MM.1S (cell line): ENCODE data around the gene LSM4.

Source experiments
- DNase-seq: peaks from one replicate; pipeline ENCODE4 v3.0.0-alpha.2; 2015
- H2AFZ ChIP-seq: fragments of 300-600 bp; sonication (generic); 2 replicates; pipeline ENCODE4 v1.6.0; 2016; ENCODE audit warnings: antibody characterized with exemption, low read length
- H3F3A ChIP-seq: fragments of 300-600 bp; sonication (generic); 2 replicates; pipeline ENCODE4 v1.6.1; 2016; ENCODE audit warnings: mild to moderate bottlenecking, antibody characterized with exemption, low read length, moderate library complexity, mixed read lengths; ENCODE audit not compliant: insufficient read depth
- H3K27ac ChIP-seq: fragments of 300-600 bp; sonication (generic); 2 replicates; pipeline ENCODE4 v1.5.1; 2016; ENCODE audit warnings: mild to moderate bottlenecking, low read length
- H3K27me3 ChIP-seq: fragments of 300-600 bp; sonication (generic); replicated peaks from 2 replicates; pipeline ENCODE4 v1.6.0; 2016; ENCODE audit warnings: low read length; ENCODE audit not compliant: insufficient read depth
- H3K36me3 ChIP-seq: fragments of 300-600 bp; sonication (generic); replicated peaks from 2 replicates; pipeline ENCODE4 v1.6.1; 2016; ENCODE audit warnings: mild to moderate bottlenecking, low read length, mixed read lengths; ENCODE audit not compliant: insufficient read depth
- H3K4me1 ChIP-seq: fragments of 300-600 bp; sonication (generic); 2 replicates; pipeline ENCODE4 v1.6.1; 2016; ENCODE audit warnings: low read length, mixed read lengths
- H3K4me2 ChIP-seq: fragments of 300-600 bp; sonication (generic); 2 replicates; pipeline ENCODE4 v1.6.0; 2016; ENCODE audit warnings: low read depth, low read length
- H3K4me3 ChIP-seq: fragments of 300-600 bp; sonication (generic); 2 replicates; pipeline ENCODE4 v1.5.1; 2016; ENCODE audit warnings: low read length, mixed read lengths
- H3K79me2 ChIP-seq: fragments of 300-600 bp; sonication (generic); 2 replicates; pipeline ENCODE4 v1.6.1; 2016; ENCODE audit warnings: mixed run types, low read length, mixed read lengths
- H3K9ac ChIP-seq: fragments of 300-600 bp; sonication (generic); 2 replicates; pipeline ENCODE4 v1.6.1; 2016; ENCODE audit warnings: low read length, mixed read lengths
- H3K9me2 ChIP-seq: fragments of 300-600 bp; sonication (generic); replicated peaks from 2 replicates; pipeline ENCODE4 v1.6.1; 2016; ENCODE audit warnings: mild to moderate bottlenecking, low read length, mixed read lengths; ENCODE audit not compliant: insufficient read depth
- H3K9me3 ChIP-seq: fragments of 300-600 bp; sonication (generic); replicated peaks from 2 replicates; pipeline ENCODE4 v1.6.1; 2016; ENCODE audit warnings: mild to moderate bottlenecking, low read length, mixed read lengths; ENCODE audit not compliant: insufficient read depth
- H4K20me1 ChIP-seq: fragments of 300-600 bp; sonication (generic); 2 replicates; pipeline ENCODE4 v1.6.1; 2016; ENCODE audit warnings: mild to moderate bottlenecking, low read length, moderate library complexity, mixed read lengths; ENCODE audit not compliant: insufficient read depth
- EZH2 ChIP-seq: fragments of 300-600 bp; sonication (generic); optimal IDR thresholded peaks from 2 replicates; pipeline ENCODE3; 2017; ENCODE audit warnings: low read depth, mild to moderate bottlenecking, antibody characterized with exemption, low read length, mixed read lengths
- EZH2phosphoT487 ChIP-seq: fragments of 300-600 bp; sonication (generic); IDR thresholded peaks from 2 replicates; pipeline ENCODE4 v1.6.1; 2018; ENCODE audit warnings: antibody characterized with exemption, low read length
- TF ChIP-seq, protein P1 (sequence below): fragments of 300-600 bp; sonication (generic); IDR thresholded peaks from 2 replicates; pipeline ENCODE4 v1.5.1; 2016; ENCODE audit warnings: antibody characterized with exemption, low read length, mixed read lengths

LSM4 gene

DNA sequence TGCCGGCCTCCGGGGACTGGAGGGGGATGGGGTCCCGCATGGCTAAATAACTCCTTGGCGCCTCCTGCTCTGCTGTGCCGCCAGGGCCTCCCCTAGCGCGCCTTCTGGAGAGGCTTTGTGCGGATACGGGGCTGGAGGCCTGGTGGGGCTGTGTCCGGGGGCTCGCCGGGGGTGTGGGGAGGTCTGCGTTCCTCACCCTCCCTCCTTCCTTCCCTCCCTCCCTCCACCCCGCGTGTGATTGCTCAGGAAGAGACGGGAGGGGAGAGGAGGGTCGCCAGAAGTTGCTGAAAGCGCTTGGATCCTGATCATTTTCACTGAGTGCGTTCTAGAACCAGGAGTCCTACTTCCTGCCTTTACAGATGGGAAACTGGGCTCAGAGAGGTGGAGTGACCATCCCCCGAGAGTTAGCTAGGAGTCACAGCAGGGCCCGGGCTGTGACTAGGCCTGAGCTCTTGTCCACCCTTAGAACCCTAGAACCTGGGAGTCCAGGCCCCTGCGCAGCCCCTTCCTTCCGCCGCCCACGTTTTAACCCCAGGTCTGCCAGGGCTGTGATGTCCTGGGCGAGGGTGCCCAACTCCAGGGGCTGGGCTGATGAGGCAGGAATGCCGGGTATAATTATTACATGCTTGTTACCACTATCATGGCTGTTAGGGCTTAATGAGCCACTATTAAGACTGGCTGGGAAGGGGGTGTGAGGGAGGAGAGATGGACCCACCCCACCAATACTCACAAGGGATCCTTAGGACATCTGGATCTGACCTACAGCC lies 40.7 kb downstream of the LSM4 start:
- H3K27ac ChIP-seq = peak overlapping the region; percentile 98
- H3K4me3 ChIP-seq = peak overlapping the region; percentile 91
- H3K9me2 ChIP-seq = no peaks in the 10 kb centered on the region
- H3K9me3 ChIP-seq = no peaks in the 10 kb centered on the region
- no peaks in the 10 kb centered on the region for H3K36me3 ChIP-seq
- TF ChIP-seq, protein P1, sequence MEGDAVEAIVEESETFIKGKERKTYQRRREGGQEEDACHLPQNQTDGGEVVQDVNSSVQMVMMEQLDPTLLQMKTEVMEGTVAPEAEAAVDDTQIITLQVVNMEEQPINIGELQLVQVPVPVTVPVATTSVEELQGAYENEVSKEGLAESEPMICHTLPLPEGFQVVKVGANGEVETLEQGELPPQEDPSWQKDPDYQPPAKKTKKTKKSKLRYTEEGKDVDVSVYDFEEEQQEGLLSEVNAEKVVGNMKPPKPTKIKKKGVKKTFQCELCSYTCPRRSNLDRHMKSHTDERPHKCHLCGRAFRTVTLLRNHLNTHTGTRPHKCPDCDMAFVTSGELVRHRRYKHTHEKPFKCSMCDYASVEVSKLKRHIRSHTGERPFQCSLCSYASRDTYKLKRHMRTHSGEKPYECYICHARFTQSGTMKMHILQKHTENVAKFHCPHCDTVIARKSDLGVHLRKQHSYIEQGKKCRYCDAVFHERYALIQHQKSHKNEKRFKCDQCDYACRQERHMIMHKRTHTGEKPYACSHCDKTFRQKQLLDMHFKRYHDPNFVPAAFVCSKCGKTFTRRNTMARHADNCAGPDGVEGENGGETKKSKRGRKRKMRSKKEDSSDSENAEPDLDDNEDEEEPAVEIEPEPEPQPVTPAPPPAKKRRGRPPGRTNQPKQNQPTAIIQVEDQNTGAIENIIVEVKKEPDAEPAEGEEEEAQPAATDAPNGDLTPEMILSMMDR = peak; percentile 9; the same call in 1 of the 2 replicates
- TF ChIP-seq EZH2phosphoT487 (no peak), EZH2 (no peak)
- peak overlapping the region; percentile 47; the same call in 1 of the 2 replicates for H2AFZ ChIP-seq
- H3F3A ChIP-seq = peaks cover 20% of the 10 kb centered on the region
- H3K27me3 ChIP-seq = peaks cover 4% of the 10 kb centered on the region; the same call in 1 of the 2 replicates
- peak overlapping the region; percentile 100 for H3K9ac ChIP-seq
- peaks cover 12% of the 10 kb centered on the region for H3K4me1 ChIP-seq
- DNase-seq = no peak
- peak overlapping the region; percentile 99 for H3K4me2 ChIP-seq
- H4K20me1 ChIP-seq = no peaks in the 10 kb centered on the region
- H3K79me2 ChIP-seq = peaks cover 24% of the 10 kb centered on the region

DNA sequence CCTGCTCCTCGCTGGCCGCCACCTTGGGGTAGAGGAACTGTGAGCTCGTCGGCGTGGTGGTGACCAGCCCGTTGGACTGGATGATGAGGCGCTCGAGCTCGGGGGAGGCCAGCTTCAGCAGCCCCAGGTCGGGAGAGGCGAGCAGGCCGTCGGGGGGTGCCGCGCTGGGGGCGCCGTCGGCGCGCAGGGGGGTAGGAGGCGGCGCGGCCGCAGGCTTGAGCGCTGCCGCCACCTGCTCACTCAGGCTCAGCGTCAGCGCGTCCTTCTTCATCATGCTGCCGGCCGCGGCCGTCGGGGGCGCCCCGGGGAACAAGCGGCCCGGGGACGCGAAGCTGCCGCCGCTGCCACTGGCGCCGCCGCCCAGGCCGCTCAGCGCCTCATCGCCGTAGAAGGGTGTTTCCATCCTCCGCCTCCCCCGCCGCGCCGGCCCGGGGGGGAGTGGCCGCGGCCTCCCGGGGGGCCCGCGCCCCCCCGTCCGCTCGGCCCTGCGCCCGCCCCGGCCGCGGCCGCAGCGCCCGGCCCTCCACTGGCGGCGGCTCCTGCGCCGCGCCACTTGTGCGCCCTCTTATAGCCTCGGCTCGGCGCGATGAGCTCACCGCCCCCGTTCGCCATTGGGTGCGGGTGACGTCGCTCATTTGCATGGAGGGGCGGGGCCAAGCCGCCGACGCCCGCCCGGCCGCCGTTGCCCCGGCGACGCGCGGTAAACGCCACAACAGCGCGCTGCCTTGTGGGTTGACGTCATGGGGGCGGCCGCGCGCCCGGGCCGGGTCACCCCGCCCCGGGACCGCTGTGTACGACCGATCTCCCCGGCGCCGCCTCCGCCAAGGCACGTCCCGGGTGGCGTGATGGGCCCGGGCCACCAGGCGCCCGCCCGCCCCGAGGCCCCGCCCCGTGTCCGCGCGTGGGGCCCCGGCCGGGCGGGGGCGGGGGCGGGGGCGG lies 41.5 kb downstream of the LSM4 start, which contains the start of gene JUND:
Gene JUND (minus strand): TSS at position 541 of the 939 bp plus-strand sequence. CDS start 138 bp downstream, at position 403.
- Histone ChIP-seq H2AFZ (peak within 1 kb of the TSS; percentile 47; the same call in 1 of the 2 replicates), H3K27ac (peak within 1 kb of the TSS; percentile 98), H3K9ac (peak within 1 kb of the TSS; percentile 100), H3K79me2 (peaks cover 24% of the 10 kb centered on the region), H3K9me3 (no peaks in the 10 kb centered on the region), H3K4me2 (peak within 1 kb of the TSS; percentile 99), H3K9me2 (no peaks in the 10 kb centered on the region), H3K27me3 (no peaks in the 10 kb centered on the region), H3K4me1 (peaks cover 12% of the 10 kb centered on the region), H3K36me3 (no peaks in the 10 kb centered on the region), H3K4me3 (peak within 1 kb of the TSS; percentile 94), H4K20me1 (no peaks in the 10 kb centered on the region), H3F3A (peaks cover 20% of the 10 kb centered on the region)
- DNase-seq = peak; percentile 97
- TF ChIP-seq EZH2phosphoT487 (no peak), EZH2 (no peak)
- TF ChIP-seq, protein P1 = no peak

DNA sequence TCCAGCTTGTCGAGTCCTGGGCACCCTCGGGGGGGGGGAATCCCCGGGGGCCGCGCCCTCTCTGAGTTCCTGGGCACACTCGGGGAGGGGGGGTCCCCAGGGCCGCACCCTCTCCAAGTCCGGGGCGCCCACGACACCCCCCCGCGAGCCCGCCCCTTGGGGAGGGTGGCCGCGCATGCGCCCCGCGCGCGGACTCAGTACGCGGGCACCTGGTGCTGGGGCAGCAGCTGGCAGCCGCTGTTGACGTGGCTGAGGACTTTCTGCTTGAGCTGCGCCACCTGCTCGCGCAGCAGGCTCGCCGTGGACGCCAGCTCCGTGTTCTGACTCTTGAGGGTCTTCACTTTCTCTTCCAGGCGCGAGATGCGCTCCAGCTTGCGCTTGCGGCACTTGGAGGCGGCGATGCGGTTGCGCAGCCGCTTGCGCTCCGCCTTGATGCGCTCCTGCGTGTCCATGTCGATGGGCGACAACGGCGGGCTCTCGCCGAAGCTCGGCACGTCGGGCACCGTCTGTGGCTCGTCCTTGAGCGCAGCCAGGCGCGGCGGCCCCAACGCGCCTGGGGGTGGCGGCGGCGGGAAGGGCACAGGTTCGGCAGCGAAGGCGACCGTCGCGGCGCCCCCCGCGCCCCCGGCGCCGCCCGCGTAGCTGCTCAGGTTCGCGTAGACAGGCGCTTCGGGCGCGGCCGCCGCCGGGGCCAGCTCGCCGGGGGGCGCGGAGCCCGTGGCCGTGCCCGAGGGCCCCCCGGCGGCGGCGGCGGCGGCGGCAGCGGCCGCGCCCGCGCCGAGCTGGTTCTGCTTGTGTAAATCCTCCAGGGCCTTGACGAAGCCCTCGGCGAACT lies 42.4 kb downstream of the LSM4 start:
- Histone ChIP-seq H3K9ac (peak overlapping the region; percentile 100), H2AFZ (no peak overlapping the region), H4K20me1 (no peaks in the 10 kb centered on the region), H3K4me1 (peaks cover 12% of the 10 kb centered on the region), H3K79me2 (peaks cover 24% of the 10 kb centered on the region), H3K4me3 (peak overlapping the region; percentile 94), H3F3A (peaks cover 20% of the 10 kb centered on the region), H3K27me3 (no peaks in the 10 kb centered on the region), H3K27ac (peak overlapping the region; percentile 97), H3K9me3 (no peaks in the 10 kb centered on the region), H3K4me2 (peak overlapping the region; percentile 74), H3K36me3 (no peaks in the 10 kb centered on the region), H3K9me2 (no peaks in the 10 kb centered on the region)
- no peak for TF ChIP-seq EZH2phosphoT487
- TF ChIP-seq, protein P1 = no peak
- peak; percentile 91 for DNase-seq
